C4-2B (cell line): ENCODE measurements around the gene NLRC4.

Experiments used
- H3K27ac ChIP-seq: fragments of 450-650 bp; 2 replicates; pipeline ENCODE4 v1.5.1; 2017
- ZFX ChIP-seq: fragments of 450-650 bp; IDR thresholded peaks from 2 replicates; pipeline ENCODE4 v1.6.1; 2017
- TF ChIP-seq, protein P1 (sequence below): fragments of 450-650 bp; conservative IDR thresholded peaks from 2 replicates; pipeline ENCODE4 v1.5.1; 2017; ENCODE audit warnings: mild to moderate bottlenecking

Gene NLRC4

DNA sequence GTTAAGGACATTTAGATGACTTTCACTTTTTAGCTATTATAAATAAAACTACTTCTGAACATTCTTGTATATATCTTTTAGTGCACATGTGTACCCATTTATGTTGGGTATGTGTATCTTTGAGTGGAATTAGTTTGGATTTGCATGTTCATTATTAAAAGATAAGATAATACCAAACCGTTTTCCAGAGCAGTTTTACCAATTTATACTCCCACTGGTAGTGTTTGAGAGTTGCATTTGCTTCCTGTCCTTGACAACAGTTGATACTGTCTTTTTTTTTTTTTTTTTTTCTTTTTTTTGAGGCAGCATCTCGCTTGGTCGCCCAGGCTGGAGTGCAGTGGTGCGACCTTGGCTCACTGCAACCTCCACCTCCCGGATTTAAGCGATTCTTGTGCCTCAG, 75.7 kb downstream of the NLRC4 start:
- no peak overlapping the region for H3K27ac ChIP-seq
- no peak for TF ChIP-seq ZFX
- TF ChIP-seq, protein P1, sequence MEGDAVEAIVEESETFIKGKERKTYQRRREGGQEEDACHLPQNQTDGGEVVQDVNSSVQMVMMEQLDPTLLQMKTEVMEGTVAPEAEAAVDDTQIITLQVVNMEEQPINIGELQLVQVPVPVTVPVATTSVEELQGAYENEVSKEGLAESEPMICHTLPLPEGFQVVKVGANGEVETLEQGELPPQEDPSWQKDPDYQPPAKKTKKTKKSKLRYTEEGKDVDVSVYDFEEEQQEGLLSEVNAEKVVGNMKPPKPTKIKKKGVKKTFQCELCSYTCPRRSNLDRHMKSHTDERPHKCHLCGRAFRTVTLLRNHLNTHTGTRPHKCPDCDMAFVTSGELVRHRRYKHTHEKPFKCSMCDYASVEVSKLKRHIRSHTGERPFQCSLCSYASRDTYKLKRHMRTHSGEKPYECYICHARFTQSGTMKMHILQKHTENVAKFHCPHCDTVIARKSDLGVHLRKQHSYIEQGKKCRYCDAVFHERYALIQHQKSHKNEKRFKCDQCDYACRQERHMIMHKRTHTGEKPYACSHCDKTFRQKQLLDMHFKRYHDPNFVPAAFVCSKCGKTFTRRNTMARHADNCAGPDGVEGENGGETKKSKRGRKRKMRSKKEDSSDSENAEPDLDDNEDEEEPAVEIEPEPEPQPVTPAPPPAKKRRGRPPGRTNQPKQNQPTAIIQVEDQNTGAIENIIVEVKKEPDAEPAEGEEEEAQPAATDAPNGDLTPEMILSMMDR, result no peak

DNA sequence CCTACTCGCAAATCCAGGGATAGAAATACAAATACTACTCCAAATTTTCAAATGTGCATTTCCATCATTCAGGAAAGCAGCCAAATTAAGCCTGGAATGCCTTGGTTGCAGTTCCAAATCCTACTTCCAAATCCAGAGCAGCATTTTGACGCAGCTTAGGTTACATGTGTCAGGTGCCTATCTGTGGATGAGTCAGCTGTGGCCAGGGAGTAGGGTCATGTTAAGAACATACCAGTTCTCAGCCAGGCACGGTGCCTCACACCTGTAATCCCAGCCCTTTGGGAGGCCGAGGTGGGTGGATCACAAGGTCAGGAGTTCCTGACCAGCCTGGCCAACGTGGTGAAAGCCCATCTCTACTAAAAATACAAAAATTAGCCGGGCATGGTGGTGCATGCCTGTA, 82.0 kb downstream of the NLRC4 start:
- TF ChIP-seq ZFX, result no peak
- TF ChIP-seq, protein P1, result no peak
- H3K27ac ChIP-seq, result no peak overlapping the region
